Breast epithelium (tissue), 4 donors: ENCODE data around the gene OAS1. TPM values are rescaled to one million over a fixed set of nuclear protein-coding genes. Genes with fewer than 3 reads are reported as not detected.
"Not testable (repeated sequence)": the region's sequence is repeated elsewhere in the genome, so short reads cannot be mapped to it uniquely, and the experiment has no call there.

Source experiments
- DNase-seq, 2 donors: peaks; one replicate each; pipeline ENCODE4 v3.0.0-alpha.2; 2019; ENCODE audit warnings: low spot score in 2 of 2
- H3K27ac ChIP-seq, 2 donors: fragments of 200-600 bp; sonication (generic) in 1 of 2; one replicate each; pipeline ENCODE4 v1.5.1; 2016 to 2019; ENCODE audit warnings: mild to moderate bottlenecking in 1 of 2
- H3K27me3 ChIP-seq, 2 donors: fragments of 200-600 bp; sonication (generic) in 1 of 2; one replicate each; pipeline versions ENCODE4 v1.5.1 to v1.6.0; 2017 to 2019; ENCODE audit warnings: control low read depth in 1 of 2, mild to moderate bottlenecking in 1 of 2
- H3K36me3 ChIP-seq: fragments of 200-600 bp; one replicate; pipeline ENCODE4 v1.5.1; 2019
- H3K4me1 ChIP-seq, 2 donors: fragments of 200-600 bp; sonication (generic); one replicate each; pipeline ENCODE4 v1.5.1; 2016 to 2019; ENCODE audit warnings: control low read depth in 1 of 2
- H3K4me3 ChIP-seq, 3 donors: fragments of 200-600 bp; sonication (generic); 1 replicate in 2 of 3; 2 replicates in 1 of 3; pipeline ENCODE4 v1.5.1; 2016 to 2019; ENCODE audit warnings: mild to moderate bottlenecking in 3 of 3, moderate library complexity in 2 of 3
- H3K9me3 ChIP-seq, 2 donors: fragments of 200-600 bp; sonication (generic) in 1 of 2; one replicate each; pipeline ENCODE4 v1.5.1; 2016 to 2019; ENCODE audit warnings: control low read depth in 1 of 2
- CTCF ChIP-seq, 3 donors: fragments of 450-650 bp; IDR thresholded peaks; one replicate each; pipeline ENCODE4 v1.5.1; 2016 to 2017; ENCODE audit warnings: antibody characterized with exemption in 3 of 3, mild to moderate bottlenecking in 3 of 3, moderate library complexity in 3 of 3
- POLR2A ChIP-seq: fragments of 450-650 bp; IDR thresholded peaks from one replicate; pipeline ENCODE4 v1.6.1; 2016; ENCODE audit warnings: antibody characterized with exemption, mild to moderate bottlenecking, moderate library complexity
- POLR2AphosphoS5 ChIP-seq, 3 donors: sonication (generic); formaldehyde crosslinking; IDR thresholded peaks; one replicate each; pipeline ENCODE4 v1.6.1; 2017; ENCODE audit warnings: antibody characterized with exemption in 3 of 3
- intact Hi-C: fragments of 100-400 bp; cut with DNase I; formaldehyde crosslinking; loops from one replicate; pipeline ENCODE4 v1.15.1; 2023; ENCODE audit warnings: low total_unique reads
- total RNA-seq, 3 donors: library from RNA; depleted of rRNA; stranded (reverse); fragments of >200 nt; gene quantifications; one replicate each; pipeline ENCODE4 v1.1.0, GENCODE V29; 2016

Gene OAS1
- total RNA-seq, 3 donors from 2014 or later, result 21.4 to 39.4 (median 23.3) TPM

DNA sequence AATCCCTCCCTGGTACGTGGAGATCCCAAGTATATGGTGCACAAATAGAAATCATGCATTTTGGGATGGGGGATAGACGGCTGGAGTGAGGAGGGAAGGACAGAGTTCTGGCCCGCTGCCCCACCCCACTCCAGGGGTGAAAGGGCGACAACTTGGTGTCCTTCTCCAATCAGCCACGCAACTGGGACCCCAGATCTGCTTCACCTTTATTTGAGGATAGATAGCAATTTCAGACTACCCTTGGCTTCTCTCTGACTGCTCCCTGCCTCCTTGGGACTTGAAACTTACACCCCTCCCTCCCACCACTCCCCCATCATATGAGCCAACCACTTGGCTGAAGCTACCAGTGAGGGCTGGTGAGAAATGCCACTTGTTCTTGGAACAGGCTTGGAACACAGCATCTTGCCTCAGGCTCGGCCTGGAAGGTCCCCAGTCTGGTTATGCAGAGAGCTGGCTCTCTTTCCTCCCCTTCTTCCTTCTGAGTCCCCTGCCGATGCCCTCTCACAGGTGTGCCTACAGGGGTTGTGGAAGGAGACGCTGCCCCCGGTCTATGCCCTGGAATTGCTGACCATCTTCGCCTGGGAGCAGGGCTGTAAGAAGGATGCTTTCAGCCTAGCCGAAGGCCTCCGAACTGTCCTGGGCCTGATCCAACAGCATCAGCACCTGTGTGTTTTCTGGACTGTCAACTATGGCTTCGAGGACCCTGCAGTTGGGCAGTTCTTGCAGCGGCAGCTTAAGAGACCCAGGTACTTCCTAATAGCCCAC, 39.7 kb downstream of the OAS1 start:
- intact Hi-C loops, result no loop called here
- Histone ChIP-seq H3K36me3 (no peaks in the 10 kb centered on the region), H3K27me3 (no peaks in the 10 kb centered on the region), H3K4me3 (no peak overlapping the region), H3K9me3 (no peaks in the 10 kb centered on the region), H3K4me1 (no peaks in the 10 kb centered on the region), H3K27ac (no peak overlapping the region)
- TF ChIP-seq POLR2A, result no peak
- no peak for TF ChIP-seq CTCF (IDR thresholded peaks at IDR 0.05)
- no peak for TF ChIP-seq POLR2AphosphoS5 (IDR thresholded peaks at IDR 0.05)
- no peak for DNase-seq

DNA sequence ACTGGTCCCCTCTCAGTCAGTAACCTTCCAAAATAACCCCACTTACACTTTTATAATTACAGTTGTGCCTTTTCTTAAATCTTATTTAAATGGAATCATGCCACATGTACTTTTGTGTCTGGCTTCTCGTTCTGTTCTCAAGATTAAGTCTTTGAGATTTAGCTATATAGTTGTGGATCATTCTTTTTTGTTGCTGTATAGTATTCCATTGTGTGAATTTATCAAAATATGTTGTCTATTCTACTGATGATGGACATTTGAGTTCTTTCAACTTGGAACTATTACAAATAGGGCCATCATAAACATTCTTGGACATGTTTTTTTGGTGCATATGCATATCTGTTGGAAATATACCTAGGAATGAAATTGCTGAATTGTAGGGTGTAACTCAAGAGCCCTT, 40.6 kb downstream of the OAS1 start:
- TF ChIP-seq POLR2A, result no peak
- no peak for TF ChIP-seq POLR2AphosphoS5 (IDR thresholded peaks at IDR 0.05)
- no peak for TF ChIP-seq CTCF (IDR thresholded peaks at IDR 0.05)
- H3K27me3 ChIP-seq, result no peaks in the 10 kb centered on the region
- no peak overlapping the region for H3K27ac ChIP-seq
- H3K4me1 ChIP-seq, result no peaks in the 10 kb centered on the region
- no peaks in the 10 kb centered on the region for H3K36me3 ChIP-seq
- intact Hi-C loops, result no loop called here
- H3K4me3 ChIP-seq, result no peak overlapping the region
- no peaks in the 10 kb centered on the region for H3K9me3 ChIP-seq
- no peak for DNase-seq

- intact Hi-C loops, result no loop called here
- DNase-seq, result no peak
- TF ChIP-seq POLR2A (no peak), CTCF (IDR thresholded peaks at IDR 0.05) (no peak), POLR2AphosphoS5 (IDR thresholded peaks at IDR 0.05) (no peak)
- H3K27me3 ChIP-seq, result no peaks in the 10 kb centered on the region
- no peak overlapping the region for H3K27ac ChIP-seq
- no peaks in the 10 kb centered on the region for H3K4me1 ChIP-seq
- no peaks in the 10 kb centered on the region for H3K9me3 ChIP-seq
- H3K36me3 ChIP-seq, result no peaks in the 10 kb centered on the region
- no peak overlapping the region for H3K4me3 ChIP-seq
Observed at GRCh38 chr12:112947761-112948160, 41.0 kb downstream of the OAS1 start.

- H3K27me3 ChIP-seq, result no peaks in the 10 kb centered on the region
- H3K36me3 ChIP-seq, result no peaks in the 10 kb centered on the region
- no peak overlapping the region for H3K27ac ChIP-seq
- no peak for TF ChIP-seq POLR2AphosphoS5 (IDR thresholded peaks at IDR 0.05)
- no peaks in the 10 kb centered on the region for H3K4me1 ChIP-seq
- no peaks in the 10 kb centered on the region for H3K9me3 ChIP-seq
- H3K4me3 ChIP-seq, result no peak overlapping the region
- no peak for DNase-seq
- intact Hi-C loops, result no loop called here
Observed at GRCh38 chr12:112948806-112949205, 42.0 kb downstream of the OAS1 start.

- no peak for TF ChIP-seq POLR2A
- TF ChIP-seq POLR2AphosphoS5 (IDR thresholded peaks at IDR 0.05), result no peak
- TF ChIP-seq CTCF (IDR thresholded peaks at IDR 0.05), result no peak
- Histone ChIP-seq H3K4me1 (no peaks in the 10 kb centered on the region), H3K27ac (no peak overlapping the region), H3K27me3 (no peaks in the 10 kb centered on the region), H3K9me3 (no peaks in the 10 kb centered on the region), H3K4me3 (no peak overlapping the region), H3K36me3 (no peaks in the 10 kb centered on the region)
- intact Hi-C loops, result no loop called here
- no peak for DNase-seq
Observed at GRCh38 chr12:112950701-112951100, 43.9 kb downstream of the OAS1 start.

- DNase-seq, intact Hi-C loops, H3K36me3 ChIP-seq: not testable (repeated sequence)
Observed at GRCh38 chr12:112957125-112957524, 50.4 kb downstream of the OAS1 start.

More at GRCh38 chr12:112957125-112957524, 50.4 kb downstream of the OAS1 start:
- not testable (repeated sequence) for H3K4me1 ChIP-seq, H3K27me3 ChIP-seq, H3K4me3 ChIP-seq, H3K9me3 ChIP-seq, H3K27ac ChIP-seq
